NCI-H2227 treated with DMSO at 0.1 percent for 48 hours (cell line): ENCODE measurements around the gene POU2AF2.
"Not testable (repeated sequence)": the region's sequence is repeated elsewhere in the genome, so short reads cannot be mapped to it uniquely, and the experiment has no call there.

Source experiments
- DNase-seq: peaks from one replicate; lab custom pipeline; 2025; lab: John Stamatoyannopoulos, UW

POU2AF2 gene

DNA sequence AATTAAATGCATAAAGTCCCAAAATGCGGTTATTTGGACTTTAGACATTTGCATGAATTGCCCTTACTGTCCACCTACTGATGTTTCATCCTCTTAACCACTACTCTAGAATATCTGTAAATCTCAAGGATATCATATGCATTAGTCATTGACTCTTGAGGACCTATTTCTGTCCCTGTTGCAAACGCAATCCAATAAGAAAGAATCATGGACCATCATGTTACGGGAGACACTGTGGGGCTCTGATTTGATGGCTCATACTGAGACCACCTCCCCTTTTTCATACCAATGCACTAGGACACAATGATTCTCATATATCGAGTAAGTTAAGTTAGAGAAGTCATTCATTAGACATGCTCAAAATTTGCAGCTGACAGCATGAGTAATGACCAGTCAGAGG lies 14.4 kb downstream of the POU2AF2 start:
- DNase-seq, result no peak

DNA sequence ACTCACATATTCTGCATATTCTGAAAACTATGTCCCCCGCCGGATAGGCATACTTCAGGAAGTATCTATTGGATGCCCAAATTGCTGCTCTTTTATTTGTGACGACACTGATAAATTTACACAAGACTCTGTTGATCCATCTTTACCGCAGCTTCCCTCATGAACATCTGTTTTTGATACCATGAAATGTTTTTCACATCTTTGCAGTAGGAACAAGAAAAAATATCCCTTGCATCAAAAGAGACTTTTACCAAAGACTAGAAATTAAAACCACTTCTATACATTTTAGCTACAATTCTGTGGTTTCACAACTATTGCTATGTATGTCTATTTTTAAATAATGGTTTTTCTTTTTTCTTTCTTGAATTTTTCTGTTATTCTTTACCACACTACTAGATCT lies 15.3 kb downstream of the POU2AF2 start:
- no peak for DNase-seq

DNA sequence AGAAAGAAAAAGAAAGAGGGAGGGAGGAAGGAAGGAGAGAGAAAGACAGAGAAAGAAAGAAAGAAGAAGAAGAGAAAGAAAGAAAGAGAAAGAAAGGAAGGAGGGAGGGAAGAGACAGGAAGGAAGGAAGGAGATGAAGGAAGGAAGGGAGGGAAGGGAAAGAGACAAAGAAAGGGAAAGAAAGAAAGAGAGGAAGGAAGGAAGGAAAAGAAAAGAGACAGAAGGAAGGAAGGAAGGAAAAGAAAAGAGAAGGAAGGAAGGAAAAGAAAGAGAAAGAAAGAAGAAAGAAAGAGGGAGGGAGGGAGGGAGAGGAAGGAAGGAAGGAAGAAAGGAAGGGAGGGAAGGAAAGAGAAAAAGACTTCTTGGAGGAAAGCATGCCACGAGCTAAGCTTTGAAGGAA lies 19.1 kb downstream of the POU2AF2 start:
- DNase-seq, result no peak

DNA sequence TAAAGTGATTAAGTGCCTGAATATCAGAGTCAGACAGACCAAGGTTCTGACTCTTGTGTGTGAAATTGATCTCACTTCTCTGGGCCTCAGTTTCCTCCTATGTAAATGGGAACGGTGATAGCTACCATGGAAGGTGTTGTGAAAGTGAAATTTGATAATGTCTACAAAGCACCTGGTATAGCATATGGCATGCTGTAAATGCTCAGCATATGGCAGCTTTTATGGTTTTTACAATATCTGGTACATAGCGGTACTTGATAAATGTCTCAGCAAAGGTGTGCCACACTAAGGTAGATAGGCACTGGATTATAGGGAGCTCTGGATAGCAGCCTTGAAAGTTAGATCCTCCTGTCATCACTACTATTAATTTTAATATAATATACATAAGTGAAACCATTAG lies 19.9 kb downstream of the POU2AF2 start:
- DNase-seq, result no peak

DNA sequence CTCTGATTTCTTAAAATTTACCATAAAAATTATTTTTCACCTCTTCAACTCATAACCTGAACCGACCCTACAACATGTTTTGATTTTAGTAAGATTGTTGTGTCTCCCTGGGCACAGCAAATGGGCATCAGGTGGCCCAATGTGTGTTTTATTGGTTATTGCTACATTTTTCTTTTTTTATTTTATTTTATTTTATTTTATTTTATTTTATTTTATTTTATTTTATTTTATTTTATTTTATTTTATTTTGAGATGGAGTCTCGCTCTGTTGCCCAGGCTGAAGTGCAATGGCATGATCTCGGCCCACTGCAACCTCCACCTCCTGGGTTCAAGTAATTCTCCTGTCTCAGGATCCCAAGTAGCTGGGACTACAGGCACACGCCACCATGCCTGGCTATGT lies 22.8 kb downstream of the POU2AF2 start:
- not testable (repeated sequence) for DNase-seq

DNA sequence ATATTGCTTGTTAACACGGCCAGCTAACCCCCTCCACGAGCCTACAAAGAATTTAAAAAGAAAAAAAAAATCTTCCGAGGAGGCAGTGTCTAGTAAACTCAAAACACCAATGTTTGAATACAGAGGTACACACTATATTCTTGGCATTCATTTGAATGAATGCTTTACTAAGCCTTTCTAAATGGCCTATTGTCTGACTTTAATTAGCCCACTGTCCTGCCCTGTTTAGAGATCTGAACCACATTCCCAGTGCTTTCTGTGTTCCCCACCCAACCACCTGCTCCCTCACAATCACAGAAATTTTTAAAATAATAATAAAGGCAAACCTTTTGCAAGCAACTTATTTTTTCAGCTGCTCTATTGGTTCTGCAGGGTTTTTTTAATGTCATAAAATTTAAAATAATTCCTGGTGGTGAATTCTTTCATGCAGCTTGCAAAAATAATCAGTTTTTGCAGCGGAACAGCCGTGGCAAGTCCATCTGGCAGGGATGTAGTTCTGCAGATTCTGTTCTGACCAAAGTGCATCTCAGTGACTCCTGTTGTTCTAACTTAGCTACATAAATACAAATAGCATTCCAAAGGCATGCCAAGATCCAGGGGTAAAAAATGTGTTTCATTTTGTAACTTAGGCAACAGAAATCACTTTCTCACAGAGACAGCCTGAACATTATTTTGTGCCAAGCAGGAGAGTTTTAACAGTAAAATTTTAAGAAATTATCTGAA lies 23.8 kb downstream of the POU2AF2 start:
- no peak for DNase-seq

DNA sequence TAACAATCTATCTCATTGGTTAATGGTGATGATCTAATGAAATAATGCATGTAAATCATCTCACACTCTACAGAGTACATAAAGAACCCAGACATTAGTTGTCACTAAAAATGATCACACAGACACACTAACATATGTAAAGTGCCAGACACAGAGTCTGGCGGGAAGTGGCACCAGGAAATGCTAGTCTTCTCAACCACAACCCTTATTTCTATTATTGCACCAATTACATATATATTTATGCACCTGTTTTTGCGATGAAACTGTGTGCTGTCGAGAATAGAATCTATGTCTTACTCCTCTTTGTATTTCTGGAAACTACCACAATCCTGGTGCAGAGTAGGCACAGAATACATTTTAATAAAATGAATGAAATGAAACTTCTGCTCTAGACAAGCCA lies 26.9 kb downstream of the POU2AF2 start:
- no peak for DNase-seq

DNA sequence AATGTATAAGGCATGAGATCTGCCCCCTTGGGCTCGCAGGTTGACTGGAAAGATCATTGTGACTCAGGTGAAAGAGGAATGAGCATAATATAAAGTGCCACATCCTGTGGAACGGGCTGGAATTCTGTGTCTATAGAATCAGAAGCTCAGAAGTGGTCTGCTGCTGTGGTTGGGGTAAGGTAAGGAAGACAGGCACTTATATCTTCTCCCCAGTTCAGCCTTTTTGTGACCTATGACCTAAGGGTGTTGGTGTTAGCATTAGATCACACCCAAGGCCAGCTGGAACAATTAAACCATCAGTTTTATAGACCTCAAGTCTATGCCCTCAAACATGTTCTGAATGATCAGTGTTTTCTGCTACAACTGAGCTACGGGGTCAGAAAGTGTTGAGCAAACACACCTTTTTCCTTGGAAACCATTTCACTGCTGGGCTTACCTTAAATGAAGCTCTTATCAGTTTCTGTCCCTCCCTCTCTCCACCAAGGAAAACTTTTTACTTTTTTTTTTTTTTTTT lies 37.1 kb downstream of the POU2AF2 start:
- DNase-seq, result no peak

DNA sequence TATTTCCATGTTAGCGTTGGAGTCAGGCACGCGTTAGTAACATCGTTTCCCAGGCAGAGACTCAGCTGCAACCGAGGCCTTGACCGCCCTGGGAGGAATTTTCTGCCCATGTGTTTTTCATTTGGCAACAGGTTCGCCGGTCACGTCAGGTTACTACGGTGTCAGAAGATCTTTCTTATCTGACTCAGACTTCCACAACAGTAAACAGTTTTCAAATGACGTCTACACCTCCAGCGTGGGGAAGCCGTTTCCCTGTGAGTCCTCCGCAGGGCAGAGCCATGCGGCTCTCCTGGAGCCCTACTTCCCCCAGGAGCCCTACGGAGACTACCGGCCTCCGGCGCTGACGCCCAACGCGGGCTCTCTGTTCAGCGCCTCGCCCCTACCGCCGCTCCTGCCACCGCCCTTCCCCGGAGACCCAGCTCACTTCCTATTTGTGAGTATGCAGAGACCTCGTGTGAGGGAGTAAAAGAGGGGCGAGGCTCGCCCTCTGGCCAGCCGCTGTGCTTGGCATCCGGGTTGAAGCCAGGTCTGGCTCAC lies 38.5 kb downstream of the POU2AF2 start:
- no peak for DNase-seq

DNA sequence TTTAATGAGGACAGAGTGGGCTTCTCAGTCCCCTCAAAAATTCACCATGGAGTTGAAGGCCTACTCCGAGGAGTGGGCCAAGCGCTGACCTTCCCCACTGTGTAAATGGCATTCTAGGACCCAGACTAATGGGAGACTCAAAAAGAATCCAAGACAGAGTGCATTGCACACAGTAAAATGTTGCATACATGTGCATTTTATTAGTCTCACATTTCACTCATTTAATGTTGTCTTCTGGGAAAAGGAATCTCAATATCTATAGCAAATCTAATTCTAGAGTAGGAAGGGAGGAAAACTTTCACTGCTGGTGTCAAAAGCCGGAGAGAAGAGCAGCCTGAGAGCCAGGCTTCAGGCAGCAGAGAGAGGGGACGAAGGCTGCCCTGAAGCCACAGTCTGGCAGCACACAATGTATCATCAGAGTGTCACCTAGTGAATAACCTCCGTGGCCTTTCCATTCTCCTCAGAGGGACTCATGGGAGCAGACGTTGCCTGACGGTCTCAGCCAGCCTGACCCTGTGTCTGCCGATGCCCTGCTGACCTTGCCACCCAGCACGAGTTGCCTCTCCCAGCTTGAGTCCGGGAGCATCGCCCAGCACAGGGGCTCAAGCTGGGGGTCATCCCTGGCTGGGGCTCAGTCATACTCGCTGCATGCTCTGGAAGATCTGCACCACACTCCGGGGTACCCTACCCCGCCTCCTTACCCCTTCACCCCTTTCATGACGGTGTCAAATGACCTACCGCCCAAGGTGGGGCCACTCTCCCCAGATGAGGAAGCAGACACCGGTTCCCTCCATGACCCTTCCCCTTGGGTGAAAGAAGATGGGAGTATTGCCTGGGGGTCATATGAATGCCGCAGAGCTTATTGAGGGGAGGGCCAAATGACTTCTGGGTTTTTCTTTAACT lies 39.9 kb downstream of the POU2AF2 start:
- DNase-seq, result no peak

DNA sequence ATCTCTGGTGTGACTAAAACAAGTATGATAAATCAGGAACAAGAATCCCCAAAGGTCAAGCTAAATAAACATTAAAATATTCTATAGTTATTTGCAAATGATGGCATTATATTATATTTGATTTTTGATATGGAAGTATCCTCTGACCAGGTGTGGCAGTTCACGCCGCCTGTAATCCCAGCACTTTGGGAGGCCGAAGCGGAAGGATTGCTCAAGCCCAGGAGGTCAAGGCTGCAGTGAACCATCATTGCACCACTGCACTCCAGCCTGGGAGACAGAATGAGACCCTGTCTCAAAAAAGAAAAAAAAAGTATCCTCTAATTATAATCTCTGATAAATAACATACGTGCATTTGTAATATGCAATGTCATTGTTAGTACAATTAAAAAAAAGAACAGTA lies 46.2 kb downstream of the POU2AF2 start:
- no peak for DNase-seq

DNA sequence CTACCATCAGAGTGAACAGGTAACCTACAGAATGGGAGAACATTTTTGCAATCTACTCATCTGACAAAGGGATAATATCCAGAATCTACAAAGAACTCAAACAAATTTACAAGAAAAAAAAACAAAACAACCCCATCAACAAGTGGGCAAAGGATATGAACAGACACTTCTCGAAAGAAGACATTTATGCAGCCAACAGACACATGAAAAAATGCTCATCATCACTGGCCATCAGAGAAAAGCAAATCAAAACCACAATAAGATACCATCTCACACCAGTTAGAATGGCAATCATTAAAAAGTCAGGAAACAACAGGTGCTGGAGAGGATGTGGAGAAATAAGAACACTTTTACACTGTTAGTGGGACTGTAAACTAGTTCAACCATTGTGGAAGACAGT lies 46.9 kb downstream of the POU2AF2 start:
- DNase-seq, result not testable (repeated sequence)

DNA sequence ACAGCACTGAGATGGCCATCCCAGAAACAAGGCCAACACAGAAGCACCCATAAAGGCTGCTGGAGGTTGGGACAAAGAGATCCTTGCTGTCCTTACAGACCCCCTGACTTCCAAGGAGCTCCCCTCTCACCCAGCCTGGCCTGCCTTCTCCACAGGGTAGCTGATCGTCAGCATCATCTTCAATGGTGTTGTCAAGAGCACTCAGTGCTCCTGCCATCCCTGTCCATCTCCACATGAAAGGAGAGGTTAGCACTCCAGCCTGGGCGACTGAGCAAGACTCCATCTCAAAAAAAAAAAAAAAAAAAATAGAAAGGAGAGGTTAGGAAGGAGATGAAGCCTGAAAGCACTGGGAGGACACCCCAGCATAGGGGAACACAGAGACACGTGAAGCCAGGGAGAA lies 50.7 kb downstream of the POU2AF2 start:
- DNase-seq, result no peak

DNA sequence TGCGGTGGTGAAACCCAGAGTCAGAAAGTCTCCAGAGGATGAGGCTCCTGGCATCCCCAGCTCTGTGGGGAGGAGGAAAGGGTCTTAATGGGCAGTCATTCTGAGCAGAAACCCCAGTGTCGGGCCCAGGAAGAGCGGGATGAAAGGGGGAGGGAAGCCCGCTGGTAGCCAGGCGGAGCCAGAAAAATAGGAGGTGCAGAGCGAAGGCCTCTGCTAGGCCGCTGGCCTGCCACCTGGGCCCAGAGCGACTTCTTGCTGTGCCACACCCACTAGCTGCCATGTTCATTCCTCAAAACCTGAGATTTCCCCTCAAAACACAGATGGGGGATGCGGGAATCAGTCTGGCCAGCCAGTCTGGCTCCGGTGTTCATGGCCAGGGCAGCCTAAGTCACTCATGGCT lies 52.2 kb downstream of the POU2AF2 start:
- DNase-seq, result no peak

DNA sequence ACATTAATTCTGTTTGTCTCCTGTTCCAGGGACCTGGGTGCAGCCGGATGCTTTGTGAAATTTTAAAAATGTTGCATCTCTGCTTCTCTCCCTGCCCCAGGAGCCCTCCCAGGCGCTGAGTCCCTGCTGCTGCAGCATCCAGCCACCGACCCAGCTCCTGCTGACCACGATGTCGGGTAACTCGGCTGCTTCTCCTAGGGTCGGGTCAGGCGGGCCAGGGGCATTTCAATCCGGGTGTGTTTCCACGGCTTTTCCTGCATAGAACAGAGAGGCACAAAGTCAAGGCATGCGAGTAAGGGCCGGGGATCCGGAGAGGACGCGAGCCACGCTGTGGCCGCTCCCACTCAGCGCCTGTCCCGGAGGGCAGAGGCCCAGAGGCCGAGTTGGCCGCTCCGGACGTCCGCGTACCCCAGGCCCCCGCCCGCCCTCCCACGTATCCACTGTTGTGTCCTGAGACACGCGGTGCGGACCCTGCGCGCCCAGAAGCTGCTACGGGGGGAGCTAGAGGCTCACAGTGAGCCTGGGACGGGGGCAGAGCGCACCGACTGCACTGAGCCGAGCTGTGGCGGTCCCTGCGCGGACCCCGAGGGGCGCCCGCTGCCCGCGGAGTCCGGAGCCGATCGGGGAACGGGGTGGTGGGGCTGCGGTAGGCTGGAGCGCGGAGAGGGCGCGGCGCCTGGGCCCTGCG lies 53.0 kb downstream of the POU2AF2 start, which contains the start of gene POU2AF3:
Gene POU2AF3 (plus strand): TSS at position 134 of the 688 bp plus-strand sequence. CDS start 36 bp downstream, at position 170.
- DNase-seq, result no peak

DNA sequence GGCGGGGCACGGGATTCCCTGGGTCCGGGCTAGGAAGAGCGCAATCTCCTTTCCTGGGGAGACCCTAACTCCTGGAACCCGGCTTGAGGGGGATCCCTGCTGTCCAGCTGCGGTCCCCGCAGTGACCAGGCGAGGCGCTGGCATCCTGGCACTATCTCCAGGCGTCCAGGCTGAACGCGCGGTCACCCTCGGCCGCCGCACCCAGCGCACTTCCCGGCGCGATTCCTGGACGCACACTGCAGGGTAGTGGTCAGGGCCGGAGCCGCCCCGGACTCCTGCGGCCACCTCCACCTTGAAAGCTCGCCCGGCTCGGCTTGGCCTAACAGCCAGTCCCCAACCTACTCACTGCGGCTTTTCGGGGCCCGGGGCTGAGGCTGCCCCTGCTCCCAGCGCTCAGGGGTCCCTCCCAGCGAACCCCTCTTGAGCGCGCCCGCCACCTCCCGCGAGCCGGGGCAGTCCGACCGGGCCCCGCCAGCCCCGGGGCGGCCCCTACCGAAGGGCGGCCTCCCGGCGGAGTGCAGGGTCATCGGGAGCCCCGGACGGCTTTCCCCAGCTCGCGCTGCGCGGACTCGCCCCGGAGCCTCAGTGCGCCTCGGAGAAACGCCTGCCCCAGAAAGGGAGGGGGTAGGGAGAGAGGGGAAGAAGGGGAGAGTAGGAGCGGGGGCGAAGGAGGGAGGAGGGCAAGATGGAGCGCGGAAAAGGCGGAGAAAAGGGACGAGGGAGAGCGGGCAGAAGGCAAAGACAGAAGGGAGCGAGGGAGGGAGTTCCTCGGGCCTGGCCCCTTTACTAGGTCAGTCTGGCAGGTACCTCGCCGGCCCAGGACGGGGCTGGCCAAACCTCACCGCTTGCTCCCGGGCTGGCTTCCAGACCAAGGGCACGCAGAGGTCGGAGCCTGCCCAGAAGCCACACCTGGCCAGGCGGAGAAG lies 53.8 kb downstream of the POU2AF2 start:
- peak; percentile 10 for DNase-seq

DNA sequence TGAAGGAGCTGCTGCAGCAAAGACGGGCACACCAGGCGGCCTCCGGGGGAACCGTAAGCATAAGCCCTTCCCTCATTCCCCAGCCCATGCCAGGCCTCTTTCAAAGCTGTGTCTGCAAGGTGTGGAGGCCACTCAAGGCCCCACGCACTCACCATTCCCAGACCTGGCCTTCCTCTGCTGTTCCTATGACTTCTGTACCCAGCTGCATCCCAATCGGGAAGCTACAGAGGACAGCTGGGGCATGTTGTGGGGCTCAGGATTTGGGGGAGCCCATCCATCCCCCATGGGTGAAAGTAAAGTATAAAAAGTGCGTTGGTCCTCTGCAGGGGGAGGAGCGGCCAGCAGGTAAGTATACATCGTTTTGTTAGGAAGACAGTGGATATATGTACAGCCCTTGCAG lies 55.0 kb downstream of the POU2AF2 start:
- no peak for DNase-seq

DNA sequence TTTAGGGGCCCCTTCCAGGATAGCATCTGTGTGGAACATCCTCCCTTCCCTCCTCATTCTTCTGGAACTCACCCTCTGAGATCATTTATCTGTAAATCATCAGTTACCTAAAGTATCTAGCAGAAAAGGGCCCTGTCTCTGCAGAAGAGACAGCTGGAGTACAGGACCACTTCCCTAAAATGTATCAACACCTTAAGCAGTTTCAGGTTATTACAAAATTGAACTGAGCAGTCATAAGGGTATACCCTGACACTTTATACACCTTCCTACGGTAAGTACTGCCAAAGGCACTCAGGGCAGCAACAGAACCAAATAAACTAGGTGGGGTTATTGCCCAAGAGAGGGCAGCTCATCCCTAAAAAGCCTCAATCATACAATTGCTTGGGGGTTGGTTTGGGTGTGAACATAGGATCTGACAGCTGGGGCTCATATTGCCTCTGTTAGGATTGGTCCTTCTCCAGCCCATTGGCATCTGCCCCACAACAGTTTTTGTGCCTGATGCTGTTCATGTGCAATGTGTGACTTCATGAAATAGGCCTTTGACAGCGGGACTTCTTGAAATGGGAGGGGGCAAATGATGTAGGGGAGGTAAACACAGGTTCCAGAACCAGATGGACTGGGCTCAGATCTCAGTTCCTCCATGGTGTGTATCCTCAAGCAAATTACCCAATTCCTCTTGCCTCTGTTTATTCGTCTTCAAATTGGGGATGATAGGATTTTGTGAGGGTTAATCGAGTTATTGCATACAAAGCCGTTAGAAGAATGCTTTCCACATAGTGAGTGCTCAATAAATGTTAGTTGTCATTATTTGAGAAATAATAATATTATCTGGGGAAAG lies 55.7 kb downstream of the POU2AF2 start:
- no peak for DNase-seq

DNA sequence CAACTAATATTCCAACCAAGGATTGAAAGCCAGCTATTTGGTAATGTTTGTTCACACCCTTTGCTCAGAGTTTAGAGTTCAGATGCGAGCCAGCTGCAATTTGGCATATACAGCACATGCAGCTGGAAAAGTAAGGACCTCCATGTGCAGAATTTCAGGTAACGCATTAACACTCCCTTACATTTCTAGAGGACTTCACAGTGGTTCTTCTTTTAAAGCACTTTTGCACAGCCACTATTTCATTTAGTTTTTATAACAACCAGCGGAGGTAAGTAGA lies 56.3 kb downstream of the POU2AF2 start:
- DNase-seq, result no peak

DNA sequence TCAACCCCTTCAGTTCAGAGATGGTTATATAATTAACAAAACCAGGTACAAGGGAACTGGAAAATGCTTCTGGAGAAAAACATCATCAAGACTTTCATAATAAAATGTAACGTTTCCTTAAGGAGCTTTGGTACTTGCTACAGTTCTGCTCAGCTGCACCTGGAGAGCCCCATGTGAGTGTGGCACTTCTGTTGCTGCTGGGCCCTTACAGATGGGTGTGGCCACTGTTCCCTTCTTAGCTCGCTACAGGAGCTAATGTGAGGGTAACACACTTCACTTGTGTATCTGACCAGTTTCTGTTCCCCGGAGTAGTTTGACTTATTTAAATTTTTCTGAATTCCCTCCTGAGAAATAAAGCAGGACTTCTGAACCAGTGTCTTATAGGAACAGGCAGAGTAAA lies 56.8 kb downstream of the POU2AF2 start:
- no peak for DNase-seq
